ENCODE data around the gene RETREG3. TPM values are rescaled to one million over a fixed set of nuclear protein-coding genes. Genes with fewer than 3 reads are reported as not detected.

Gene RETREG3
- 62.4 and 64.1 TPM in 2 replicates for total RNA-seq

GRCh38 chr17:42609182-42609813 is at the start of gene RETREG3, which contains the start of gene TUBG1:
Gene RETREG3, minus strand, starts transcription at chr17:42609374. Its CDS starts 50 bp downstream, at chr17:42609324.
Gene TUBG1, plus strand, starts transcription at chr17:42609683. Its CDS starts 55 bp downstream, at chr17:42609738.

GRCh38 chr17:42577532-42578281 is 31.5 kb downstream of the RETREG3 start, which contains the start of gene PSMC3IP:
Gene PSMC3IP, minus strand, starts transcription at chr17:42577729. Its CDS starts 43 bp downstream, at chr17:42577686.

GRCh38 chr17:42566883-42567573 is 42.1 kb downstream of the RETREG3 start, which contains the start of gene MLX:
Gene MLX, plus strand, starts transcription at chr17:42567100. Its CDS starts 25 bp downstream, at chr17:42567125.

GRCh38 chr17:42561897-42562387 is 47.2 kb downstream of the RETREG3 start, which contains the start of gene COASY:
Gene COASY, plus strand, starts transcription at chr17:42562148. Its CDS starts 475 bp downstream, at chr17:42562623.

GRCh38 chr17:42552736-42553135 is 56.4 kb downstream of the RETREG3 start, which contains the start of gene HSD17B1:
Gene HSD17B1, plus strand, starts transcription at chr17:42552923. Its CDS starts 11 bp downstream, at chr17:42552934.

GRCh38 chr17:42536048-42536371 is 73.2 kb downstream of the RETREG3 start, which contains the start of gene NAGLU:
Gene NAGLU, plus strand, starts transcription at chr17:42536241. Its CDS starts 32 bp downstream, at chr17:42536273.

Other genes starting within 250 kb of the RETREG3 start
- gene STAT3, start 220.9 kb downstream of the RETREG3 start, total RNA-seq: 58.8 and 83.6 TPM in 2 replicates
- 659 and 669 TPM in 2 replicates for gene CAVIN1, start 186.1 kb downstream of the RETREG3 start, total RNA-seq
- gene ATP6V0A1, start 150.5 kb downstream of the RETREG3 start, total RNA-seq: 17.2 and 35.6 TPM in 2 replicates
- 21.1 and 21.3 TPM in 2 replicates for gene NAGLU, start 73.1 kb downstream of the RETREG3 start, total RNA-seq
- 0.15 and 0.65 TPM in 2 replicates for gene HSD17B1, start 56.5 kb downstream of the RETREG3 start, total RNA-seq
- gene COASY, start 47.2 kb downstream of the RETREG3 start, total RNA-seq: 8.4 and 9.7 TPM in 2 replicates
- 29.2 and 34.3 TPM in 2 replicates for gene MLX, start 42.3 kb downstream of the RETREG3 start, total RNA-seq
- gene PSMC3IP, start 31.6 kb downstream of the RETREG3 start, total RNA-seq: 6.8 and 15.2 TPM in 2 replicates
- gene TUBG1, start 309 bp upstream of the RETREG3 start, total RNA-seq: 19.5 and 26.3 TPM in 2 replicates
- gene TUBG2, start 49.9 kb upstream of the RETREG3 start, total RNA-seq: 2.6 and 4.1 TPM in 2 replicates
- gene PLEKHH3, start 67.6 kb upstream of the RETREG3 start, total RNA-seq: 7.9 and 8.4 TPM in 2 replicates
- gene CCR10, start 72.5 kb upstream of the RETREG3 start, total RNA-seq: 0.65 and 2.3 TPM in 2 replicates
- gene CNTNAP1, start 73.2 kb upstream of the RETREG3 start, total RNA-seq: 2.6 and 11.2 TPM in 2 replicates
- 5.8 and 14.0 TPM in 2 replicates for gene EZH1, start 135.7 kb upstream of the RETREG3 start, total RNA-seq
- 1.9 and 5.2 TPM in 2 replicates for gene RAMP2, start 151.9 kb upstream of the RETREG3 start, total RNA-seq
- gene VPS25, start 164.1 kb upstream of the RETREG3 start, total RNA-seq: 61.4 and 62.2 TPM in 2 replicates
- 0.32 and 0.76 TPM in 2 replicates for gene WNK4, start 171.2 kb upstream of the RETREG3 start, total RNA-seq
- gene COA3, start 189.3 kb upstream of the RETREG3 start, total RNA-seq: 88.4 and 101 TPM in 2 replicates
- 0.32 TPM in 1 of 2 replicates, not detected in the other for gene CNTD1, start 189.5 kb upstream of the RETREG3 start, total RNA-seq
- gene BECN1, start 214.9 kb upstream of the RETREG3 start, total RNA-seq: 127 and 198 TPM in 2 replicates
- gene PSME3, start 224.0 kb upstream of the RETREG3 start, total RNA-seq: 91.3 and 127 TPM in 2 replicates
- 0.32 and 0.46 TPM in 2 replicates for gene AOC2, start 235.2 kb upstream of the RETREG3 start, total RNA-seq
- gene AOC3, start 241.8 kb upstream of the RETREG3 start, total RNA-seq: under 0.01 and 0.15 TPM in 2 replicates

Measured in epithelial cell of umbilical artery (primary cell).